Panc1 (cell line): Measurements from ENCODE around the gene PKN3. TPM values are rescaled to one million over a fixed set of nuclear protein-coding genes. Genes with fewer than 3 reads are reported as not detected.

Source experiments
- ATAC-seq: fragments of 200-7000 bp; cut with Tn5 transposase; 2 replicates; pipeline ENCODE4 v1.9.1; 2020; ENCODE audit warnings: mild to moderate bottlenecking, moderate library complexity
- BruUV-seq: library from RNA; stranded (reverse); fragments of 400-500 nt; replicated peaks from 2 replicates; lab custom pipeline; 2021; lab: Mats Ljungman, UMichigan
- CTCF ChIA-PET: fragments of 300-600 bp; sonication (Branson Sonifier 250); formaldehyde crosslinking; loops from one replicate; lab custom pipeline; 2022; ENCODE audit warnings: antibody characterized with exemption; lab: Charles Lee
- POLR2A ChIA-PET: fragments of 300-600 bp; sonication (Branson Sonifier 250); formaldehyde crosslinking; loops from one replicate; lab custom pipeline; 2022; ENCODE audit warnings: antibody characterized with exemption; lab: Charles Lee
- DNase-seq: peaks from one replicate; pipeline ENCODE4 v3.0.0-alpha.2; 2010; ENCODE audit warnings: low read depth, low spot score
- H3K27ac ChIP-seq: 2 replicates; pipeline ENCODE4 v1.5.1; 2011; ENCODE audit warnings: mild to moderate bottlenecking, low read length, inconsistent platforms
- H3K27me3 ChIP-seq: fragments of 200-500 bp; sonication (Bioruptor generic); 2 replicates; pipeline ENCODE4 v1.6.0; 2014; ENCODE audit warnings: low read length, inconsistent platforms; ENCODE audit not compliant: control insufficient read depth, insufficient read depth
- H3K36me3 ChIP-seq: fragments of 200-500 bp; sonication (Bioruptor generic); 2 replicates; pipeline ENCODE4 v1.5.1; 2014; ENCODE audit warnings: inconsistent platforms, mild to moderate bottlenecking, low read length, moderate library complexity; ENCODE audit not compliant: control insufficient read depth, insufficient read depth
- H3K4me1 ChIP-seq: 2 replicates; pipeline ENCODE4 v1.5.1; 2011; ENCODE audit warnings: inconsistent platforms, mild to moderate bottlenecking, low read length, moderate library complexity; ENCODE audit not compliant: control insufficient read depth, insufficient read depth
- H3K4me3 ChIP-seq, 2 experiments: 2 replicates each; pipeline ENCODE4 v1.5.1; 2011 to 2012; ENCODE audit warnings: low read depth in 2 of 2, low read length in 2 of 2, mild to moderate bottlenecking in 2 of 2, inconsistent platforms in 1 of 2, moderate library complexity in 1 of 2
- H3K9me3 ChIP-seq: fragments of 200-500 bp; sonication (Bioruptor generic); 2 replicates; pipeline ENCODE4 v1.5.1; 2014; ENCODE audit warnings: low read depth, mild to moderate bottlenecking, inconsistent platforms, low read length, moderate library complexity; ENCODE audit not compliant: control insufficient read depth, insufficient read depth
- CTCF ChIP-seq: fragments of 450-650 bp; IDR thresholded peaks from 2 replicates; pipeline ENCODE4 v1.5.1; 2017; ENCODE audit warnings: mild to moderate bottlenecking
- POLR2AphosphoS5 ChIP-seq: IDR thresholded peaks from 2 replicates; pipeline ENCODE4 v1.6.1; 2012; ENCODE audit warnings: mild to moderate bottlenecking, low read depth, low read length, moderate library complexity
- SIN3A ChIP-seq: IDR thresholded peaks from 2 replicates; pipeline ENCODE4 v1.6.1; 2012; ENCODE audit warnings: low read depth, mild to moderate bottlenecking, low read length, moderate library complexity, borderline replicate concordance; ENCODE audit not compliant: insufficient read depth
- TCF7L2 ChIP-seq: IDR thresholded peaks from 2 replicates; pipeline ENCODE4 v1.6.1; 2011; ENCODE audit warnings: mild to moderate bottlenecking, low read depth, low read length, inconsistent platforms
- in situ Hi-C: cut with HindIII; loops from 2 replicates; pipeline ENCODE4 v1.10.0; 2016; ENCODE audit warnings: low sequenced_read_pairs, low pct_unique_long_range_greater_than_20kb
- intact Hi-C: fragments of 100-400 bp; cut with micrococcal nuclease; formaldehyde crosslinking; loops from one replicate; pipeline ENCODE4 v1.10.0; 2022; ENCODE audit not compliant: unreplicated experiment
- total RNA-seq: library from RNA; stranded (reverse); gene quantifications from one replicate; pipeline ENCODE4 v1.2.1, GENCODE V29; 2021; ENCODE audit not compliant: unreplicated experiment
- TF ChIP-seq, protein P1 (sequence below), 2 experiments: IDR thresholded peaks; 2 replicates each; pipeline ENCODE4 v1.6.1; 2011 to 2012; ENCODE audit warnings: low read depth in 2 of 2, control low read depth in 1 of 2, low read length in 1 of 2, mild to moderate bottlenecking in 1 of 2, moderate library complexity in 1 of 2; ENCODE audit not compliant: insufficient read depth in 1 of 2

Gene PKN3
- total RNA-seq, 1 experiment from 2014 or later: 19.9 TPM

- no peaks in the 10 kb centered on the region; the same call in 1 of the 2 replicates for H3K36me3 ChIP-seq
- in situ Hi-C loops: no loop called here
- H3K4me1 ChIP-seq: peaks cover 3% of the 10 kb centered on the region; the same call in 1 of the 2 replicates
- no TSS peak for BruUV-seq
- no peak overlapping the region for H3K27ac ChIP-seq
- TF ChIP-seq TCF7L2: no peak
- no peaks in the 10 kb centered on the region for H3K9me3 ChIP-seq
- no peak for DNase-seq
- ChIA-PET POLR2A (no interaction called here), CTCF (interaction anchor here (0.5 to 0.6 kb wide), 2 partner anchors 61 to 71 kb away, joined by 3 to 4 read pairs; no protein-coding TSS in a partner anchor)
- intact Hi-C loops: no loop called here
- no peak for ATAC-seq
- no peak overlapping the region for H3K4me3 ChIP-seq
- no peaks in the 10 kb centered on the region for H3K27me3 ChIP-seq
Measured at GRCh38 chr9:128706045-128706444, 3.7 kb downstream of the PKN3 start.

GRCh38 chr9:128706671-128707381, 4.5 kb downstream of the PKN3 start:
- CTCF ChIA-PET: no interaction called here
- no peak overlapping the region for H3K4me3 ChIP-seq
- no peaks in the 10 kb centered on the region for H3K27me3 ChIP-seq
- H3K36me3 ChIP-seq: no peaks in the 10 kb centered on the region; the same call in 1 of the 2 replicates
- no peak overlapping the region for H3K27ac ChIP-seq
- POLR2A ChIA-PET: interaction anchor here (0.6 kb wide), 1 partner anchor 14 kb away, joined by 3 read pairs; no protein-coding TSS in a partner anchor
- intact Hi-C loops: no loop called here
- DNase-seq: no peak
- TF ChIP-seq, protein P1, sequence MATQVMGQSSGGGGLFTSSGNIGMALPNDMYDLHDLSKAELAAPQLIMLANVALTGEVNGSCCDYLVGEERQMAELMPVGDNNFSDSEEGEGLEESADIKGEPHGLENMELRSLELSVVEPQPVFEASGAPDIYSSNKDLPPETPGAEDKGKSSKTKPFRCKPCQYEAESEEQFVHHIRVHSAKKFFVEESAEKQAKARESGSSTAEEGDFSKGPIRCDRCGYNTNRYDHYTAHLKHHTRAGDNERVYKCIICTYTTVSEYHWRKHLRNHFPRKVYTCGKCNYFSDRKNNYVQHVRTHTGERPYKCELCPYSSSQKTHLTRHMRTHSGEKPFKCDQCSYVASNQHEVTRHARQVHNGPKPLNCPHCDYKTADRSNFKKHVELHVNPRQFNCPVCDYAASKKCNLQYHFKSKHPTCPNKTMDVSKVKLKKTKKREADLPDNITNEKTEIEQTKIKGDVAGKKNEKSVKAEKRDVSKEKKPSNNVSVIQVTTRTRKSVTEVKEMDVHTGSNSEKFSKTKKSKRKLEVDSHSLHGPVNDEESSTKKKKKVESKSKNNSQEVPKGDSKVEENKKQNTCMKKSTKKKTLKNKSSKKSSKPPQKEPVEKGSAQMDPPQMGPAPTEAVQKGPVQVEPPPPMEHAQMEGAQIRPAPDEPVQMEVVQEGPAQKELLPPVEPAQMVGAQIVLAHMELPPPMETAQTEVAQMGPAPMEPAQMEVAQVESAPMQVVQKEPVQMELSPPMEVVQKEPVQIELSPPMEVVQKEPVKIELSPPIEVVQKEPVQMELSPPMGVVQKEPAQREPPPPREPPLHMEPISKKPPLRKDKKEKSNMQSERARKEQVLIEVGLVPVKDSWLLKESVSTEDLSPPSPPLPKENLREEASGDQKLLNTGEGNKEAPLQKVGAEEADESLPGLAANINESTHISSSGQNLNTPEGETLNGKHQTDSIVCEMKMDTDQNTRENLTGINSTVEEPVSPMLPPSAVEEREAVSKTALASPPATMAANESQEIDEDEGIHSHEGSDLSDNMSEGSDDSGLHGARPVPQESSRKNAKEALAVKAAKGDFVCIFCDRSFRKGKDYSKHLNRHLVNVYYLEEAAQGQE (IDR thresholded peaks at IDR 0.05; ENCODE audit: insufficient read depth in 1 of 2, low read depth in 2 of 2, low read length in 1 of 2): no peak
- TF ChIP-seq TCF7L2 (no peak), POLR2AphosphoS5 (no peak), SIN3A (no peak), CTCF (no peak)
- no TSS peak for BruUV-seq
- in situ Hi-C loops: no loop called here
- ATAC-seq: no peak
- H3K9me3 ChIP-seq: no peaks in the 10 kb centered on the region
- peaks cover 3% of the 10 kb centered on the region; the same call in 1 of the 2 replicates for H3K4me1 ChIP-seq

GRCh38 chr9:128707446-128707845, 5.1 kb downstream of the PKN3 start:
- Histone ChIP-seq H3K9me3 (no peaks in the 10 kb centered on the region), H3K27me3 (no peaks in the 10 kb centered on the region), H3K27ac (no peak overlapping the region), H3K36me3 (no peaks in the 10 kb centered on the region; the same call in 1 of the 2 replicates), H3K4me1 (peaks cover 3% of the 10 kb centered on the region; the same call in 1 of the 2 replicates), H3K4me3 (no peak overlapping the region)
- BruUV-seq: no TSS peak
- ChIA-PET POLR2A (interaction anchor here (0.6 kb wide), 1 partner anchor 15 kb away, joined by 3 read pairs; no protein-coding TSS in a partner anchor), CTCF (no interaction called here)
- intact Hi-C loops (no loop called here), in situ Hi-C loops (no loop called here)
- DNase-seq: no peak
- ATAC-seq: no peak
- TF ChIP-seq SIN3A: no peak
- TF ChIP-seq POLR2AphosphoS5: no peak
- TF ChIP-seq, protein P1 (IDR thresholded peaks at IDR 0.05; ENCODE audit: insufficient read depth in 1 of 2, low read depth in 2 of 2, low read length in 1 of 2): no peak
- TF ChIP-seq CTCF: no peak
- no peak for TF ChIP-seq TCF7L2
